CD4-positive, alpha-beta T cell treated with Interferon alpha-2 for 1 hour (primary cell): ENCODE results near the gene CDK6.

Source experiments
- DNase-seq, 2 donors: peaks; one replicate each; pipeline ENCODE4 v3.0.0-alpha.2; 2020 to 2022

Gene CDK6

DNA sequence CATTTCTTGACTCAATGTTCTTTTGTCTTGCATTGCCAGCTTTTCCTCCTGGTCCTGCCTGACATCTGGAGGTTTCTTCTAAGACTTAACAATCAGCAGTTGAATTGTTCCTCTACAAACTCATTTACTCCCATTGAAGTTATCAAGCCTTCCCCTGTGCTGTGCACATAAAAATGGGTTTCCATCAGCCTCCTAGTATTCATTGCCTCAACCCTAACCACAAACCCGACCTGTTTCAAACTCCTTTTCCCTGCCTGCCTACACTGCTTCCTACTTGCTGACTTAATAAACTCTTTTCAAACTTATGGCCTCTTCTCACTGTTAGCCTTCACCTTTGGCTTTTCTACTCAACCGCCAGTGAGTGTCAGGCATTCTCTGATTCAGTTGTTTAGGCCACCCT, 9.4 kb upstream of the CDK6 start:
- DNase-seq, result no peak

DNA sequence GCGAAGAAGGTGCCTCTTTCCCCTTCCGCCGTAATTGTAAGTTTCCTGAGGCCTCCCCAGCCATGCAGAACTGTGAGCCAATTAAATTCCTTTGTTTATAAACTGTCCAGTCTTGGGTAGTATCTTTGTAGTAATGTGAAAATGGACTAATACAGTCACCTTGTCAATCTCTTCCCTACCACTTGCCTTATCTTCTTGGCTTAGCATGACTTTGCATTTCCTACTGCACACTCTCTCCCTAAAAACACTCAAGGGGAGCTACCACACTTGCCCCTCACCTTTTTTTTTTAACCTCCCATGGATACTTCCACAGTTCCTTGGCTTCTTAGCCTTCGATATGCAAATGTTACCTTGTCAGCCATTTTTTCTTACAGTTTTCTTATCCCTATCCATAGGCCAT, 7.4 kb upstream of the CDK6 start:
- no peak for DNase-seq

DNA sequence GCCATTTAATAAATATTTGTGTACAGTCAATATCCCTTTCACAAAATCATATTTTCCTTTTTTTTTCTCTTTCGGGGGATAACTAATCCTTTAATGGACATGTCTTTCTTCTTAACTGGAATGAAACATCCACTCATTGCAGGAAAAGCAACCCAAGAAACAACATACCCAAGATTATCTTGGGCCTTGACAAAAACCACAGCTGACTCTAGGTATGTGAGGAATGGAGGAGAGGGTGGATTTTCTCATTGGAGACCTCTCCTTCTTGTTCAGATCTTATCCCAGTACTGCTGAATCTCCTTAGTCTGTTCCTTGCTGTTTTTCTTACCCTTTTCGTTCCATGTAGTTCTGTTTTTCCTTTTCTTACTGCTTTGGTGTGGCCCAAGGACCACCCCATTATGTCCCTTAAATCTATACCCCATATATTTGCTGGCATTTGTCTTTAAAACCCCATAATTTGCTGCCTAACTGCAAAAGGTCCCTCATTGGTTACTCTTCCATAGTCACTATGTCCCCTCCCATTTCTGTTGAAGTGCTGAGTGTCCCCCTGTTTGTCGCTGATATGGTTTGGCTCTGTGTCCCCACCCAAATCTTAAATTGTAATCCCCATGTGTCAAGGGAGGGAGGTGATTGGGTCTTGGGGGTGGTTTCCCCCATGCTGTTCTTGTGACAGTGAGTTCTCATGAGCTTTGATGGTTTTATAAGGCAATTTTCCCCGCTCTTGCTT, 6.8 kb upstream of the CDK6 start:
- DNase-seq, result no peak

DNA sequence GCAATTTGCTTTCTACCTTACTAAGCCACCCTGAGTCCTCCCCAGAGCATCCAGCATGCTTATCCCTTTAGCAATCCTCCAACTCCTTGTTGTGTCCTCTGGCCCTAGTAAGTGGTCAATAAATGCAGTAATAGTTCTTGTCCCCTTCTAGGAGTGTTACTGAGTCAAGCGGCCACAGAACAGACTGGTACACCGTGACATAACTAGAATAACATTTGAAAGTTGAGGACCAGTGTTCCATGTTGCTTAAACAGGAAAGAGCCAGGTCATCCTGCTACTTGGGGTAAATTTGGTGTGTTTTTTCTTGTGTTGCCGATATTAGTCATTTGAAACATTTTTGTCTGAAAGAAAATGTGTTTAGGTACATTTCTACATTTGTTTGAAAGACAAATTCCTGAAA, 4.8 kb upstream of the CDK6 start:
- no peak for DNase-seq

DNA sequence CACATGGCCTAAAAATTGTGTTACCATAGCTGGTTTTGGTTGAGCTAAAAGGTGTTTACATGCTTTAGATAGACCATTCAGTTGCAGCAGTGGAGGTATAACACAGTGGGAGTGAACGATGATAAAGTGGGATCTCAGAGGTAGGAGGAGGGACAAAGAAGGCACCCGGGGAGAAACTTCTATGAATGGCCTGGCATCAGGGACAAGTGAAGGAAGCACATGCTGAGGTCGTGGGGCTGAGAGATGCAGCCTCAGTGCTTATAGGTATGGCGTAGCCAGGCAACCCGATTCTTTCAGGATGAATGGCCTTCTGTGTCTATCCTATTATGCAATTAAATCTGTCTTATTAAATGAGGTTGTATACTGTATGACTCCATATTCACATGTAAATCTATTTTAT, 3.9 kb upstream of the CDK6 start:
- no peak for DNase-seq

DNA sequence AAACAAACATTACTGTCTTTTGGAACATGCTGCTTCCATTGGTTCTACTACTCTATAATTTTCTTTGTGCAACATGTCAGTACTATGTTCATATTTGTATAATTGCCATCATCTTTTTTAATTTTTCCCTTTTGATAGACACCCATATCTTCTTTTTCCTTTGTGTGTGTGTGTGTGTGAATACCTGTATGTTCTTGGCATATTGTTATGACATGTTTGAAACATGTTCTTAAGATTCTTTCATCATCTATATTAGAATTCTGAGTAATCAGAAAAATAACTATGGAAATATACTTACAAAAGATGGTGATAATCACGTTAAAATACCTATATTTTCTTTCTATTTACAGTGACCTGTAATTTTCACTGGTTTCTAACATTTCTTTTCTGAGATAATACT, 3.5 kb upstream of the CDK6 start:
- DNase-seq, result no peak

DNA sequence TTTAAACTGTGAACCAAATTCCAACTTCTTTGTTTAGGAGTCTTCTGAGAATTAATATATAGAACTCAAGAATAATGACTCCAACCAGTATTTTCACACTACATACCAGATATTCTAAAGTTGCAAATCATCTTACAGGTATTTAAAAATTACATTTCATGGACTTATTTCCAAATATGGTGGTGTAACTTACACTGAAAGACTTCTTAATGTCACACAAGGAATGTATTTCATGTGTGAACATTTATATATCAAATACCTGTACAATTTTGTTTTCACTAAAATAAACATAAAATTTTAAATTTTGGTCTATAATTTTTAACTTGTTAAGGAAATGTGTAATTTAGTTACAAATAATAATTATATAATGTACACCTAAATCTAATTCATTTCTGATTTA, 2.6 kb upstream of the CDK6 start:
- DNase-seq, result no peak

DNA sequence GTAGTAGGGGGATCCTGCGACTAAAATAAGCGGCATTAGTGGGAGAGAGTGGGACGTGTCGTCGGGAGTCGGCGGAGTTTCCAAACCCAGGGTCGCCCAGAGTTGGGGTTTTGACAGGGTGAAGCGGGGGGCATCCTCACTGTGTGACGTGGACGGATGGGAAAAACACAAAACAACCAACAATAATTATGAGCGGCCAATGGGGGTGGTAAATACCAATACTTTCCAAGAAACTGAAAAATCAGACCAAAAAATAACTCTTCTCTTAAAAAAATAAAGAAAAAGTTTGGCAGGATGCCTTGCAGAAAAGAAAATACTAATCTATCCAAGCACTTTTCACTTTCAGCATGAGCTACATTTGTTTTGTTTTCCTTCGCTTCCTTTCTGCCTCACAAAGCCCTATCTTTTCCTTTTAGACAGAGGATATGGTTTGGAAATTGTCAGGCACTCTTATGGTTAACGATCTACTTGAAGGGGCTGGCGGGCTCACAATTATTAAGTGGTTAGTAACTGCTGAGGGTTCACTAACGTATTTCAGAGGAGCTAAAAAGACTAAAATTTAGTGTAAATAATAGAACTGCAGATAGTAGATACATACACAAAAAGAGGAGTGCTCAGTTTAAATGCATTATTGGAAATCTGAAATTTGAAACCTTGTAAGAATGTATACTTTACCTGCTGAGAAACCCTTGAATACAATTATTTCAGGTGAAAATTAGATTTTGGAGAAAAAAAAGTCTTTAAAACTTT, 802 bp upstream of the CDK6 start:
- DNase-seq, result no peak

DNA sequence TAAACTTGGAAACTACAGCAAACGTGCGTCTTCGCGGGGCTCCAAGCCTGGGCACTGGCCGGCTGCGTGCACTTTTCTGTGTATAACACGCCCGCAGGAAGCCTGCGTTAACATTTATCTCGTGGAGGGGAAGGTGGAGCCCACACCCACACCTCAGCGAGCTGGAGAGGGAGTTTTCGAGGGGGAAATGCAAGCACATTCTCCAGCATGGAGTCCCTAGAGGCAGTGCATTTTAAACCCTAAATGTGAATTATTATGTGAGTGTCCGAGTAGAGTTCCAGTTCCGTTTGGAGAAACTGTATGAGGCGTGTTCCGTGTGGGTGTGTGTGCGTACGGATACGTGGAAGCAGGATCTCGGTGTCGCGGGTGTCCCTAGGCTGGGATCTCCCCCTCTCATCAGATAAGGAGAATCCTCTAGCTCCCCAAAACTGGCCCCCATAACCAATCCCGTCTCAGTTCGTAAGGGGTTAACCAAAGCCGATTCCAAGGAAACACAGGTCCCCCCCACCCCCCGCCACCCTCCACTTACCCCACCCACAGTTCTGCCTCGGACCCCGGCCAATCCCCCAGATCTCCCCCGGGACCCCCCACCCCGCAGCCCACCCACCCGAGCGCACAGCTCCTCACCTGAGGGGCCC, 403 bp downstream of the CDK6 start:
- peak; percentile 20 to 54 for DNase-seq

DNA sequence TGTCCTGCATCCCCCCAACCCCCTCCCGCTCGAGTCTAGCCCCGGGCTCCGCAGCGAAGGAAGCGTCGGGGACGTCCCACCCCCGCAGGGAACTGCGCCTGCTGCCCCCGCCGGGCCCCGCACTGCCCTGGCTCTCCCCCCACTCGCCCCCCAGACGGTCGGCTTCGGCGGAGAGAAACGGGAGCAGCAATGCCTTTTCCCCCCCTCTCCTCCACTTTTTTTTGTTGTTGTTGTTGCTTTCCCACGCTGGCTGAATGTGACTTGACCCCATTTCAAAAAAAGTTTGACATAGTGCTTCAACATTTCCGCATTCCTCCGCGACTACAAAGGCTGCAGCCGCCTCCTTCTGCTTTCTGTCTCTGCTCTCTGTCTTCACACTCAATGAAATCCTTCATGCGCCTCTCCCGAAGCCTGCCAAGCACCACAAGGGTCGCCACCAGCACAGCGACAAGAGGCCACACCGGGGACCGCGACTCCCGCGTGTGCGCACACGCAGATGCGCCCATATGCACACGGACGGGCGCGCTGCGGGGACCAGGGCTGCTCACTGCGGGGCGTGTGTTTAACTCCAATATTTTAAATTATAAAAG, 1.0 kb downstream of the CDK6 start:
- peak; percentile 28 to 52 for DNase-seq

DNA sequence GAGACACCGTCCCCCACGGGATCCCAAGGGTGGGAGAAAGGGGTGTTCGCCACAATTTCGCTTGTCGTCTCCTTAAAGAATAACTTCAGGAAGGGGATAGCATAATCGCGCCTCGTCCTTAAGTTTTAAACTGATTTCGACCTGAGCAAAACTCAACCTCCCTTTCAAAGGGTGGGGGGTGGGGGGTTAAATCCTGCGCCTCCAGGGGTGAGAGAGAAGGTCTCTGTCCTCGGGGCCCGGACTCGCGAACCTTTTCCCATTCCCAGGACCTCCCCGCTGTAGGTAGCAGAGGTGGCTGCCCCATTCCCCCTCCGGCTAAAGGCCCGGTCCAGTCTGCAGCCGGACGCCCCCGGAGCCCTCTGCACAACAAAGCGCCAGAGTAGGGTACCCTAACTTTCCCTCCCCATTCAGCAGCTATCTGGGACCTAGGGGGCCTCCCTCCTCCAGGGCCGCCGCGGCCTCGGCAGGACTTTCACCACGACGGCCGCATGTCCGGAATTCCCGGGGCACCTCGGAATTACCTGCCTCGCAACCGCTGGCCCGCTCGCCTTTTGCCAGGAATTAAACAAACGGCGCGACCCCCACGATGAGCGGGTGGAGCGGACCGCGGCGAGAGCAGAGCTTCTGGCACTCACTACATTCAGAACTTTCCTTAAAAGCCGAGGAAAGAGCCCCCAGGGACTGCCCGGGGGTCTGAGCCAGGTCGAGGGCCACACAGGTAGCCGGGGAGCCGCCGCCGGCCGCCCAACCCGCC, 1.7 kb downstream of the CDK6 start:
- no peak for DNase-seq

DNA sequence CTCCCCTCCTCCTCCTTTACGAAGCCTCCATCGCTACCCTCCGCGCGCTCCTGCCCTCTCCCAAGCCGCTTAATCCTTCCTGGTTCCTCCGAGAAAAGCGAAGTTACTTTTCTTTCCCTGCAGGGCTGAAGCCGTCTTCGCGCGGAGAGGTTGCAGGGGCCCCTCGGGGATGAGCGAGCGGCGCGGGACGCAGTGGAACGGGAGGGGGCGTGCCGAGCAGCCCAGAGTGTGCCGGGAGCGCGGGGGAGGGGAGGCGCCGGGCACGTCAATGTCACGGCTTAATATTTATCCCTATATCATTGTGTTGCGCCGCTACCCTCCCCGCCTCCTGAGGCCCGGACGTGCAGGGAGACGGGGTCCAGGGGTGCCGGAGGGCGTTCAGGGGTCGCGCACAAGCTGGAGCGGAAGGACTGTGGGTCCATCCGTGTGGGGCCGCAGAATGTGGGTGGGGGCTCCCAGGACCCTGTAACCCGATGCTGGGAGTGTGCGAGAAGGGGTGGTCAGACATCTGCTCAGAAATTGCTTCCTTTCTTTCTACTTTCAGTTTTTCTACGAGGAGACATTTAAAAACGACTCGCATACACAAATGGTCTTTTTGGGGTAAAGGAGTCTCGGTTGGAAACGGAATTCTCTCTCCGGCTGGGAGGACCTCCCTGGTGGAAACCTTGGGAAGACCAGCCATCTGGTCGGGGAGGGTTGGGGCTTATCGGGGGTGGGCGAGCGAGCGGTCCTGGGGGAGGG, 2.4 kb downstream of the CDK6 start:
- peak; percentile 70 to 74 for DNase-seq

DNA sequence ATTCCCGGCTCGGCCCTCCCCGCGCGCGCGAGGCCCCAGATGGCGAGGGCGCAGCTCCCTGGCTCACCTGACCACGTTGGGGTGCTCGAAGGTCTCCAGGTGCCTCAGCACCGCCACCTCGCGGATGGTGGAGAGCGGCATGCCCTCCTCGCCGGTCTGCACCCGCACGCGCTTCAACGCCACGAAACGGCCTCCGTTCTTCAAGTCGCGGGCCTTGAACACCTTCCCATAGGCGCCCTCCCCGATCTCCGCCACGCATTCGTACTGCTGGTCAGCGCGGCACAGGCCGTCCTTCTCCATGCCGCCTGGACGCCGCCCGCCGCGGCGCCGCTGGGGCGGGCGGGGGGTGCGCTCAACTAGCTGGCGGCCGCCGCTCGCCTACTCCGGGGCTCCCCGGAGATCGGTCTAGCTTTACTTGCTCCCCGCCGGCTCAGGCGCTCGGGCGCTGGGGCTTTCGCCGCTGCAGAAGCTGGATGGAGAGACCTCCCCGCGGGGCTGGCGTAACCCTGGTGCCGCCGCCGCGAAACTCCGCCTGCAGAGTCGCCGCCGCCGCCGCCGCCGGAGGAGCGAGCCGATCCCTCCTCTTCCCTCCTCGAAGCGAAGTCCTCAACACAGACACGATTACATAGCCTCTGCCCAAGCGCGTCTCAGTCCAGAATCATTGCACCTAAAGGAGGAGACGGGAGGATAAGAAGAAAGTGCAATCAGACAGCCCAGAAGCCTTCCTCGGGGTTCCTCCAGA, 3.2 kb downstream of the CDK6 start:
- peak; percentile 85 to 90 for DNase-seq

DNA sequence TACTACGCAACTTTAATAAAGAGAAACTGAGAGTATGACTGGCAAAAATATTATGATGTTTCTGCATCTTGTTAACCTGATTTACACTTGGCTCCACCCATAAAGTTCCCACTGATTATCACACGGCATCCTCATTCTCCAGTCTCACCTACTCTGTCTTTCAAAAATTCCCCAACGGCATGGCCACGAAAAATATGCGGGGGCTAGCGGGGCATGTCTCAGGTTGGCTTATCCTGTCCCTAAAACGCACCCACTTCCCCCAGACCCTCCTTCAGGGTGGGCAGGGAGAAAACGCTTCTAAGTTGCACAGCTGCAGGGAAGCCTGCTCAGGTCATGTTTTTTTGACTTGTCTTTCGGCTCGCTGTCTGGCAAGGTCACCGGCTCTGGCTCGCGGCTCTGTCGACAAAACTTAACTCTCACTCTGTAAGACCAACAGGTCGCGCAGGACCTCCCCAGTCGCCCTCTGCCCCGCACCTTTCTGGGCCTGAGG, 3.8 kb downstream of the CDK6 start:
- peak in 1 of 2 donors; percentile 57 for DNase-seq

DNA sequence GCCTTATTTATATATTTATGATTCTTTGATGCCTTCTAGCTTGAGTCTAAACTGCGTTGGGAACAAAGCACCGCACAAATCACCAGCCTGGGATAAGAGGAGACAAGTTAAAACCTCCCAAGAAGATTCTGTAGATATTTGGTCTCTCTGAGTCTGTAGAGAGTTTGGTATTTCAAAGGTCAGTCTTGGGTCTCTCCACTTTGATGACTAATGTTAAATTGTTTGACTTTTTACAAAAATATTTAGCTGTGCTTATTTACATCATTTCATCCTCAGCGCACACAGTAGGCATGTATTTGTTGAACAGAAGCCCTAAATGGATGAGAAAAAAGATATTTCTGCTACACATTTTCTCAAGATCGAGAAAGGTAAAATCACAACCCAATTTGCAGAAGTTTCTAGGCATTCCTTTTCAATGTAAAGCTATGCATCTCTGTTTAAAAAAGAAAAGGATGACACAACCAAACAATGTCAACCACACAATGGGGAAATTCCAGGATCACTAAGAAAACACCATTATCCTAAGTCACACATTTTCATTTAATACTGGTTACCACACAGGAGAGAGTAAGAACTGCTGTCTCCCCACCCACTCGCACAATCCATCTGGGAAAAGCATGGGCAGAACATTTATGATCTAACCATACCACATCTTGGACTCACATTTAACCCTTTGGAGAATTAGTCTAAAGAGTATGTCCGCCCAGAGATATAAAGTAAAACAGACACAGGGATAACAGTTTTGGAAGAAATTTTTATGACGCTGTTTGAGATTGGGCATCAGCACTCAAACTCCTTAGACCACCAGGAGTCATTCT, 4.4 kb downstream of the CDK6 start:
- peak in 1 of 2 donors; percentile 49 for DNase-seq

DNA sequence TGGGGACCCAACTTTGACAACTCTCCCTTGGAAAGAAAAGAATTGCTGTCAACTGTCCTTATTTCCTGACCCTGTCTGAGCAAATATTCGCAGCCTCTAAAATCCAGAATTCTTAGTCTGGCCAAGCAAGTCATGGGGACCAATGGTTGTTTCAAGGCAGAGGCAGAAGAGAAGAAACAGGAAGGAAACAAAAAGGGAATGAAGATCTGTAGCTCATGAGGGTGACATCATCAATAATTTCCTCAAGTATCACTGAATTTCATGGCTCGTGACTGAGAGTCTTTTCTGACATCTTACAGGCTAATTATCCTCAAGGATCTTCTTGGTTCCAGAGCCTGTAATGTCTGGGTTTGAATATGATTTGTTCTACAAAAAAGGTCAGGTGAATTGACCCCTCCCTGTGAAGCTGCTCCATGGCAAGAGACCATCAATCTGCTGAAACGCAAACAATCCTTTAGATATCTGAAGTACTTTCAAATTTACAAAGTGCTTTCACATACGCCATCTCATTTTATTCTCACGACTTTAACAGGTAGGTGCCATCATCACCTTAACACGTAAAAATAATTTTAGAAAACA, 5.8 kb downstream of the CDK6 start:
- DNase-seq, result no peak

DNA sequence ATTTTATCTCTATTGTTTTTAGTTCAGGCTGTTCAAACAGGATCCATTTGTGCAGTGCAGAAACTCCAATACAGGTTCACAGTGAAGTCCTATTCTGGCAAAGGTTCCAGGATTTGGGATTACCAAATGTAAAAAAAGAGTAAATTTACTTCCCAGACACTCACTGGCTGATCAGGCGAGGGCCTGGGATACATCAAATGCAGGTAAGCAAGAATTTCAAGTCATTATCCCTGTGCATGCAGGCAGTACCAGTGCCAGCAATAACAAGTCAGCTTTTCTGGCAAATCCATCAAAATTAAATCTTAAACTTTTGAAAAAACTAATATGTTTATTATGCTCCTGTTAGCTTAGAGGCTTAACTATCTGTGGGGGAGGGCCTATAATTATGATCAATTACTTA, 6.3 kb downstream of the CDK6 start:
- no peak for DNase-seq

DNA sequence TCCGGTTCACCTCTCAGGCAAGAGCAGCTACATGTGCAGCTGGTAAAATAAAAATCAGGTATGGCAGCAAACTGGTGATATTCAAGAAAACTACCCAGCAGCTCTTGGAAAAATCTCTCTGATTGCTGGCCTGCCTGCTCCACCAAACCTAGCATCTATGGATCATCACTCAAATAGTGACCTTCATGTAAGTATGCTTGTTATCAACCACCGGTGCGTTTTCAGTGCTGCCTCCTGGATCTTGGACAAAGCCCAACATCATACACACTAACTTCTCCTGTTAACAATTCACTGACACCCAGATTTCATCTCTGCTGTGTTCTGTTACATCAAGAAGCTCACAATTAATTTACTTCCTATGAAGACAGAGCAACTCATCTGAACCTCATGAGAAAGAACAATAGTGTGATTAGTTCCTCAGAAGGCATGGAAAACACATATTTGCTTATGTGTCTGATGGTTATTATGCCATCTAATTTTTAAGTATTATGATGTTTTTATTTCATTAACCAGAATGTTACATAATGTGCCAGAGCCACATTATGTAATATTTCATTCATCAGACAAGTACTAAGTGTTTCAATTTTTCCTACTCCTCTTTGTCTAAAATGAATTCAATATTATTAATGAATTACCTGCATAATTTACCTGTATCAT, 8.8 kb downstream of the CDK6 start:
- DNase-seq, result no peak

DNA sequence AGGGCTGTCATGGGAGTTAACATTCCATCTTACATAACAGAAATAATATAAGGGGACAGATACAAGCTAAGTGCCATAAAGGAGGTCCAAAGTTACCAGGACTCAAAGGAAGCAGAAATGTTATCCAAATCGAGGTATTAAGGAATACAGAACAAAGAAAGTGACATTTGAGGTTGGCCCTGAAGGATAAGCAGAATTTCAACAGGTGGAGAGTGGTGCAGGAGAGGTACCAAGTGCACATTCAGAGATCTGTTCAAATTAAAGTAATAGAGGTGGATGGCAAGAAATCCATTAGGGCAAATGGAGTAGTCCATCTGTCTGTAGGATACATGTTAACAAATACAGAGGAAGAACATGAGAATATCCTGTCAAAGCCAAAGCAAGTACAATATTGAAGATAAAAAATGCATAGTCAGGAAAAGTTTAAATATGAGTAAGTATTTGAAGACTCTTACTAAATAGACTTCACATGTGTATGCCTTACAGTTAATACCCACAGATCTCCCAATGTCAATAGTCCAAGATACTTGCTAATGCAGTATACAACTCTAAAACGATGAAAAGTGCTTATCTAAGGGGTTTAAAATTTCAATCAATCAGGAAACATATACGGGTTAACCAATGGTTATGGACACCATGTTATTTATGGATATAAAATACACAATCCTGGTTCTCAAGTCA, 10.0 kb downstream of the CDK6 start:
- no peak for DNase-seq
